HG03460 (cell line): ENCODE data around the gene SLC17A1.
"Not testable (repeated sequence)": the region's sequence is repeated elsewhere in the genome, so short reads cannot be mapped to it uniquely, and the experiment has no call there.

Experiments
- ATAC-seq: cut with Tn5 transposase; IDR thresholded peaks from one replicate; pipeline ENCODE4 v1.9.1; 2021; ENCODE audit not compliant: unreplicated experiment

SLC17A1 gene

DNA sequence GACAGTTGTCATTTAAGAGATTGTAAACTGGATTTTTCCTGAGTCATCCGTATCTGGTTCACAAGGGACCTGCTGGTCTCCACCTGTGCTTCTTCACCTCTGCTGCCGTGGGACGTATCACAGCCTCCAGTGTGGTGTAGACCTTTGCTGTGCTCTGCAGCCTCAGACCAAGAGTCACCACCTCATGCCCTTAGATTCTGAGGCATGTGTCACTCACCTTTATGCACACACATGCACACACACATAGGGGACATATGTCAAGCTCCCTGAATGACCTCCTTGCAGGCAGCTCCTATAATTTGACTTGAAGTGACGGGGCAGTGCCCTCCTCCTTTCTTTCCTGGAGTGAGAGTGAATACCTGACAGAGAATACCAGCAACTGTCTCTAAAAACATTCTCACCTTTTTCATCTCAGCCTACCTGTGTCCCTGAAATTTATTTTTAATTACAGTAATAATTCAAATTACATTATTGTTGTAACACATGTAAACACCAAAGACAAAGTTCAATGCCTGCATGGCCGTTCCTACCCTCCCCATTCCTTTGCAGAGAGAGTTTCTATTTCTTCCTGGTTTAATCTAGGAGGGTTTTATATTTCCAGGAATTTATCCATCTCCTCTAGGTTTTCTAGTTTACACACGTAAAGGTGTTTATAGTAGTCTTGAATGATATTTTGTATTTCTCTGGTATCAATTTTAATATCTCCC lies 73.8 kb downstream of the SLC17A1 start:
- no peak for ATAC-seq

DNA sequence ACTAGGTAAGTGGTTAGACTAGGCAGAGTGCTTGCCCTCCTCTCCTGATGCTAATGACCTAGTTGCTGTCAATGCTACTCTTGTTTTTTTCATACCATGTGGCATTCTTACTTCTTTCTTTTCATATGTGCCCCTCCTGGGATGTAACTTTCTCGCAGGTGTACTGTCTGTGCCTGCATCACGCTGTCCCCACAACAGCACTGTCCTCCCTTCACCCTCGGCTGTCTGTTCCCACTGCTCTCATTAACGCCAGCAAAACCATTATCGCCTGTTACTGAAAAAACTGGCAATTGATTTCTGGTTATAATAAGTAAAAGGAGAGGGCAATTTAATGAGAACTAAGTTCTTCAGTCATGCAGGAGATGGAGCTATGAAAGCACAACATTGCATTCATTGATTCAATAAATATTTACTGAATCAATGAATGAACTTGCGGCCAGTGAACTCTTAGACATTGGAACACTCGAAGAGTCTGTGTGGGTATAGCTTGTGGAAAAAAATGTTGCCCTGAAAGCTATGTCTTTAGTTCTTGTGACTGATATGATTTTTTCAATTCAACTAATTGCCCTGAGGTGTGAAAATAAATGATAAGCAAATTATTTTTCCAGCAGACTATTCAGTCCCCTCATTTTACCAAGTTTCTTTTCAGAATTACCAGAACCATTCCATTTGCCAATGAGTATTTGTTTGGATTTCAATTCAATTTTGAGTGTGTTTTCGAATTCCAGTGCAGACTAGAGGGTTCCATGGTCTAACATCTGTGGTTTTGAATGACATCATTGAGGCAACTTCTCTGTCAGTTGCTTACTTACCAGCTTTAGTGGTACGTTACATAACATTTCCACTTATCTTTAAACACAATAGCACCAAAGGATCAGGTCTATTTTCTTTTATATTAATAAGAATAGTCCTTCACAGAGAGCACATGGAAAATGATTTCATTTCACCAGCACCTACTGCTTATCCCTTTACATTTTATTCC lies 75.2 kb downstream of the SLC17A1 start:
- no peak for ATAC-seq

DNA sequence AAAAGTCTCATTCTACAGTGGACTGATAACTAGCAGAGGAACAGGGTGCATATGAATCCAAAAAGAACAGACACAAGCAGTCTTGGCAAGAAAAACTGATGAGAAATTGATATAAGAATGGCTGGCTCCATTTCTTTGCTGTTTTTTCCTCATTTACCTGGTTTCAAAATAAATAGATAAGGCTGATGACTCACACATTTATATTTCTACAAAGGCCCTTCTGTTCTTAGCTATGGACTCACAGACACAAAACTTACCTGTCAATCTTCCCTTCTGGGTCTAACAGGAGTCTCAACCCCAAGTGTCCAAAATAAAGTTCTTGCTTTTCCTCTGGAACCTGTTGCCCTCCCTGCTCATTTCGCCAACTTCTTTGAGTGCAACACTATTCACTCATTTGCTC lies 76.4 kb downstream of the SLC17A1 start:
- no peak for ATAC-seq

DNA sequence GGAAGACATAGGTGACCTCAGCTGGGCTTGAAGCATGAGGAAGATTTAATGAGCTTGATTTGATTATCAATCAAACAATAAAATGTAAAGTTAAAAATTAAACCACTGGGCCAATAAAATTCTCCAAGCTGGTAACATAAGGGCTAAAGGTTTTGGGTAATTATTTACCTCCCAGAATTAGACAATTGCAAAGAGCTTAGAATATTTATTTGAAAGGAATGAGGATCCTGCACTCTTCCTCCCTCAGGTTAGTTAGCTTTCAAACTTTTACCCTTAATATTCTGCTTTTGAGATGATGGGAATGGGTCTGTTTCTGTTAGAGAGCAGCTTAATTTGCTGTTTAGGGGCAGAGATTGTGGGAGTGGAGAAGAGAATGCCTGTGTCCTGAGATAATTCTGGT lies 77.3 kb downstream of the SLC17A1 start, which contains the start of gene SLC17A4:
Gene SLC17A4 (plus strand): TSS at position 208 of the 400 bp plus-strand sequence. CDS start 7,221 bp downstream, outside the sequence.
- no peak for ATAC-seq

DNA sequence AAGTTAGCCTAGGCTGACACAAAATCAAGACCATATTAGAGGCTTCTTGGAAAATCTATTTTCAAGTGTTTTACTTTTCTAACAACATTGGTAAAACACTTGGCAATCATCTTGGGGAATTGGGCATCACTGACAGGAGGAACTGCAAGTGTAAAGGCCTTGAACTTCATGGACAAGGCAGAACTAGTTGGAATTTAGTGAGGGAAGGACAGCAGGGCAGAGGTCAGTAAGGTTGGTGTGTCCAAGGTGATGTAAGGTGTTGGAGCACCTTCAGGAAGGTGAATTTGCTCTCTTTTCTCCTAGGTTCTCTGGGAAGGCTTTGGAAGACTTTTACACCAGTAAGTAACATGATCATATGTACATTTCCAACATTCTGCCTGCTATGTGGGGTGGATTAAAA lies 78.8 kb downstream of the SLC17A1 start:
- ATAC-seq: no peak

DNA sequence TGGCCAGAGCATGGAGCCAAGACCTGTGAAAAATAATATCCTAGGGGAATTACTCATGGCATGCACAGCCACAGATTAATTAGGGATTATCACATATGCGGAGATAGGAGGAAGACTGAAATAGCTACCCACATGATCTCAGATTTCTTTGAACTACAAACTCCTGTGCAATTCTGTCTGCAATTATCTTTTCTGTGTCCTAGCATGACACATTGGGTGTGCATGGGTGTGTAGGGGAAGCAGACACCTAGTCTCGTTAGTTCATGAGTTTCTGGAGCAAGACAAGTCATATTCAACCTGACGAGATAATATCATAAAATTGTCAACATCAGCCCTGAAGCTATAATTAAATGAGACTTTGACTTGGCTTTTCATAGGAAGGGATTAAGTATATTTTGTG lies 80.9 kb downstream of the SLC17A1 start:
- no peak for ATAC-seq

DNA sequence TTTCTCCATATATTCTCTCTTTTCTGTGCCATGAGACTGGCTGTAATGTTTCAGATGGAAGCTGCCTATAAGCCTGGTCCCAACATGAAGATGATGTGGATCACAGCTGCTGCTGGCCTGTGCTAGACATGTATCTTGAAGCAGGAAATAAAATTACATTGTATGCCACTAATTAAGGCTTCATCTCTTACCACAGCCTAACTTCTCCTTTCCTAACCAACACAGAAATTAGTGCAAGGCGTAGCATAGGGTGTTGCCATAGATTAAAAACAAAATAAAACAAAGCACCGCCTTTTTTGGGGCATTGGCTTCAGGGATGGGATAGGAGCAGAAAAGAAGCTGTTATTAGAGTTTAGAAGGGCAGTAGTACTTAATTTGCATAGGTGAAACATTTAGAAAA lies 82.0 kb downstream of the SLC17A1 start:
- ATAC-seq: no peak

DNA sequence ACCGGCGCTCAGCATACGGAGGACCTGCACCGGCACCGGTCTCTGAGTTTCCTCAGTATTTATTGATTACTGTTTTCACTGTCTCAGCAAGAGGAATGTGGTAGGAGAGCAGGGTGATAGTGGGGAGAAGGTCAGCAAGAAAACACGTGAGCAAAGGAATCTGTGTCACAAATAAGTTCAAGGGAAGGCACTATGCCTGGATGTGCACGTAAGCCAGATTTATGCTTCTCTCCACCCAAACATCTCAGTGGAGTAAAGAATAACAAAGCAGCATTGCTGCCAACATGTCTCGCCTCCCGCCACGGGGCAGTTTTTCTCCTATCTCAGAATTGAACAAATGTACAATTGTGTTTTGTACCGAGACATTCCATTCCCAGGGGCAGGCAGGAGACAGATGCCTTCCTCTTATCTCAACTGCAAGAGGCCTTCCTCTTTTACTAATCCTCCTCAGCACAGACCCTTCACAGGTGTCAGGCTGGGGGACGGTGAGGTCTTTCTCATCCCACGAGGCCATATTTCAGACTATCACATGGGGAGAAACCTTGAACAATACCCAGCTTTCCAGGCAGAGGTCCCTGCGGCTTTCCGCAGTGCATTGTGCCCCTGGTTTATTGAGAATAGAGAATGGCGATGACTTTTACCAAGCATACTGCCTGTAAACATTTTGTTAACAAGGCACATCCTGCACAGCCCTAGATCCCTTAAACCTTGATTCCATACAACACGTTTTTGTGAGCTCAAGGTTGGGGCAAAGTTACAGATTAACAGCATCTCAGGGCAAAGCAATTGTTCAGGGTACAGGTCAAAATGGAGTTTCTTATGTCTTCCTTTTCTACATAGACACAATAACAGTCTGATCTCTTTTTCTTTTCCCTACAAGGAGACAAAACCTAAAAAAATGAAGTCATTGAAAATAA lies 83.0 kb downstream of the SLC17A1 start:
- ATAC-seq: not testable (repeated sequence)

DNA sequence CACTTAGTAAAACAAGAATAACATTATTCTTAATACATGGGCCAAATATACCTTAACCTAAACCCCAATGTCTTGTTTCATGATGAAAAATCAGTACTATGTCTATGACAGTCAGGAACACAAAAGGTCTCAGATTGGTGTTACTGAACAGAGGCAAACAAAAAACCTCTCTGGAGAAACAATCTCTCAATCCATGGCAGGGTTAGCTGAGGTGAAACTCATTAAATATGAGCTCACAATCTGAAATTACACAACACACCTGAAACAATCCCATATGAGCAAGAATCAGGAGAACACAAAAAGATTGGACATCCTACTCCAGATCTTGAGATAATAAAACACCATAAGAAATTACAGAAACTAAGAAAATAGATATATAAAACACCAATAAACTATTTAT lies 83.8 kb downstream of the SLC17A1 start:
- ATAC-seq: no peak

DNA sequence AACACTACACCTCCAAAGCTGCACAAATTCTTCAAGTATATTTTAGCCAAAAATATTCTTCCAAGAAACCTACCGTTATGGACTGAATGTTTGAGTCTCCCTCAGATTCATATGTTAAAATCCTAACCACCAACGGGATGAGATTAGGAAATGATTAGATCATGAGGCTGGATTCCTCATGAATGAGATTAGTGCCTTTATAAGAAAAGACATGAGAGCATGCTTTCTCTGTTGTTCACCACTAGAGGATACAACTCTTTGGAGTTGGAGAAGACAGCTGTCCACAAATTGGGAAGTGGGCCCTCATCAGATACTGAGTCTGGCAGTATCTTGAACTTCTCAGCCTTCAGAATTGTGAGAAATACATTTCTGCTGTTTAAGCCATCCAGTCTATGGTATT lies 84.4 kb downstream of the SLC17A1 start:
- no peak for ATAC-seq

DNA sequence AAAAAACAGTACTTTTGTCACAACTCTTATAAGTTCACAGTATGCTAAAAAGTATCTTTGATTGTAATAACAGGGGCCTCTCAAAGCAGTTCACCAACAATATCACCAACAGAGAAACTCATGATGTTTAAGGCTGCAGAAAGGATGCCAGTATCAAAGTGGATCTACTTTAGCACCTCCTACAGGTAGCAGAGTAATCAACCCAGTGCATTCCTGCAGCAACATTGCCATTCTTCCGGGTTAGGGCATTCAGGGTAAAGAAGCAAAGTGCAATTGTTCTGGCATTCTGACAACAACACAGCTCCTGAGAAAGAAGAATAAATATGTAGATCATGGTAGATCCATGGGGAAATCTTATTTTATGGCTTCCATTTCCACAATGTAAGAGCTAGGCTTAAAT lies 84.9 kb downstream of the SLC17A1 start:
- no peak for ATAC-seq

DNA sequence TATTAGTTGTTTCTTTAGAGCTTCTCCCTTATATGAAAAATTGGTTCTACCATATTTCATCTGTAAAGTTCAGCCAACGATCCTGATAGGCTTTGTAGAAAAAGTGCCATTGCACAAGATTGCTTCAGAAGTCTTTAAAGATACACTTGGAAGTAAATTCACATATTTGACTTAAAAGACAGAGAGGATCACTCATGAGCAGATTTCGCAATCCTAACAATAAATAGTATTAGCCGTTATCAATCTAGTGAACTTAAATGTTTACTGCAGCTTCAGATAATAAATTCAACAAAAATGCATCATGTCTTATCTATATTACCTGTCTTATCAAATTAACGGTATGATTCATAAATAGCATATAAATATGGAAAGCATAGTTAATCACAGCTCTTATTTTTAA lies 86.0 kb downstream of the SLC17A1 start:
- ATAC-seq: no peak

DNA sequence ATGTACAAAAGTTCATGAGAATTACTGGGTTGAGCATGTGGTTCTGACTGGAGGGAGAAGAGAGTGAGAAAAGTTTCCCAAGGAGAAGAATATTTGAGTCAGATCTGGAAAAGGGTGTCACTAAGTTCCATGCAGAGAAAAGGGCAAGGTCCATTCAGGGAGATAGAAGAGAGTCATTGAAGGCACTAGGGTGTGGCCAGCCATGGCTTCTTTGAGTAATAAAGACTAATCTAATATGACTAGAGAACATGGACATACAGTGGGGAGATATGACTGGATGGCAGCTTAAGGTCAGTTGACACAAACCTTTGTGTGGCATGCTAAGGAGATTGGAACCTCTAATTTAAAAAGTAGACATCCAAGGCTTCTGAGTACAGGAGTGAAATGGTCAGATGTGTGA lies 88.0 kb downstream of the SLC17A1 start:
- no peak for ATAC-seq

DNA sequence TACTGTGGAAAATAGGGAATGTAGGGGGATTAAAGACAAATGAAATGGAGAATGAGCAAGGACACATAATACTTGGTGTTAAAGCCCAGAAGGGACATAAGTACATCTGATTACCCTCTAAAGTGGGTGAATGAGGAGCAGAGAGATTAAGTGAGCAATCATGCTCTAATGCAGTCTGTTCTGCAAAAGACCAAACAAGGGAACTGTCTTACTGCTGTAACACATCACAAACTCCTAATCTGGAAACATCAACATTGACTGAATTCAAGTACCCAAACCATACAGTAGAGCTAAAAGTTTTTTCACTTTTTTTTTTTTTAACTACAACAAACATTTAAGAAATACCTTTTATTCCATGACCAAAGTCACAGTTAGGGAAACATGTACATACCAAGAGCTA lies 96.6 kb downstream of the SLC17A1 start:
- ATAC-seq: no peak
